HEK293 (cell line): Measurements from ENCODE around the gene LRRC7.

Experiments used
- GLI2 ChIP-seq: fragments of 450-650 bp; formaldehyde crosslinking; IDR thresholded peaks from 2 replicates; pipeline ENCODE4; 2017; ENCODE audit warnings: missing biosample characterization, missing genetic modification characterization, low read depth, borderline replicate concordance
- ZFP3 ChIP-seq: fragments of 450-650 bp; formaldehyde crosslinking; IDR thresholded peaks from 2 replicates; pipeline ENCODE4 v1.5.1; 2016; ENCODE audit warnings: low read depth, missing biosample characterization, missing genetic modification characterization
- ZNF24 ChIP-seq: fragments of 450-650 bp; formaldehyde crosslinking; IDR thresholded peaks from 2 replicates; pipeline ENCODE4 v1.5.1; 2016; ENCODE audit warnings: missing biosample characterization, missing genetic modification characterization
- ZNF530 ChIP-seq: fragments of 450-650 bp; formaldehyde crosslinking; IDR thresholded peaks from 2 replicates; pipeline ENCODE4 v1.5.1; 2016; ENCODE audit warnings: low read depth, missing biosample characterization, missing genetic modification characterization
- TF ChIP-seq, protein P1 (sequence below): fragments of 450-650 bp; formaldehyde crosslinking; IDR thresholded peaks from 2 replicates; pipeline ENCODE4 v1.5.1; 2016; ENCODE audit warnings: missing biosample characterization, missing genetic modification characterization
- TF ChIP-seq, protein P2 (sequence below): fragments of 450-650 bp; formaldehyde crosslinking; IDR thresholded peaks from 2 replicates; pipeline ENCODE4 v1.5.1; 2016; ENCODE audit warnings: missing biosample characterization, missing genetic modification characterization
- TF ChIP-seq, protein P3 (sequence below): fragments of 450-650 bp; formaldehyde crosslinking; IDR thresholded peaks from 2 replicates; pipeline ENCODE4 v1.5.1; 2016; ENCODE audit warnings: missing biosample characterization, missing genetic modification characterization

DNA sequence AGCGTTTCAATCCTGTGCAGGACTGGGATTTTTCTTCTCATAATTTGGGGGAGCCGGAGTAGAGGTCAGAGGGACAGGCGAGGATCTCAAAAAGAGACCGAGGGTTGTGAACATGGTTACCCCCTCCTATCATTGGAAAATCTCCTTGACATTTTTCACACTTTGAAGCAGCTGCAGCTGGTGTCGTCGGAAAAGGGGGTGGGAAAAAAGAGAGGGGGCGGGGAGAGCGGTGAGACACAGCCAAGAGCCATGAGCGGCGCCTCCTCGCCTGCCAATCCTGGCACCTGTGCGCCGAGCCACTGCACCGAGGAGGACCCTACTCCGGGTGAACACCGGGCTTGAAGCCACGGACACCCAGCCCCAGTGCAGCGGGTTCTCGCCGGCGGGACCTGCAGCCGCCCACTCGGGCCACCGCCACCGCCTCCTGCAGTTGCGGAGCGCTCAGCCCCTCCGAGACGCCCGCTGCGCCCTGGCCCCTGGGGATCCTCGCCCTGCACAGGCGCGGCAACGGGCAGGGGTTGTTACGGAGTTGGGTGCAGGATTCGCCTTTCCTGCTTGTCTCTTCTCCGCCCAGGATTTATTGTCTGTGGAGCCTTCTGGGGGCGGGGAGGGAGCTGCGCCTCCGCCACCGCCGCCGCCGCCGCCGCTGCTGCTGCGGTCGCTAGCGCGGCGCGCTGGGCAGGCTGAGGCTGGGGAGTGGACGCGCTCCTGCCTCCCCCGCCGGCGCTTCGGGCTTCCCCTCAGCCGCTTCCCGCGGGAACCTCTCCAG lies at the start of gene LRRC7:
- TF ChIP-seq, protein P1, sequence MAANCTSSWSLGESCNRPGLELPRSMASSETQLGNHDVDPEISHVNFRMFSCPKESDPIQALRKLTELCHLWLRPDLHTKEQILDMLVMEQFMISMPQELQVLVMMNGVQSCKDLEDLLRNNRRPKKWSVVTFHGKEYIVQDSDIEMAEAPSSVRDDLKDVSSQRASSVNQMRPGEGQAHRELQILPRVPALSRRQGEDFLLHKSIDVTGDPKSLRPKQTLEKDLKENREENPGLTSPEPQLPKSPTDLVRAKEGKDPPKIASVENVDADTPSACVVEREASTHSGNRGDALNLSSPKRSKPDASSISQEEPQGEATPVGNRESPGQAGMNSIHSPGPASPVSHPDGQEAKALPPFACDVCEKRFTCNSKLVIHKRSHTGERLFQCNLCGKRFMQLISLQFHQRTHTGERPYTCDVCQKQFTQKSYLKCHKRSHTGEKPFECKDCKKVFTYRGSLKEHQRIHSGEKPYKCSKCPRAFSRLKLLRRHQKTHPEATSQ (tag by site-specific recombination) = no peak
- TF ChIP-seq, protein P2, sequence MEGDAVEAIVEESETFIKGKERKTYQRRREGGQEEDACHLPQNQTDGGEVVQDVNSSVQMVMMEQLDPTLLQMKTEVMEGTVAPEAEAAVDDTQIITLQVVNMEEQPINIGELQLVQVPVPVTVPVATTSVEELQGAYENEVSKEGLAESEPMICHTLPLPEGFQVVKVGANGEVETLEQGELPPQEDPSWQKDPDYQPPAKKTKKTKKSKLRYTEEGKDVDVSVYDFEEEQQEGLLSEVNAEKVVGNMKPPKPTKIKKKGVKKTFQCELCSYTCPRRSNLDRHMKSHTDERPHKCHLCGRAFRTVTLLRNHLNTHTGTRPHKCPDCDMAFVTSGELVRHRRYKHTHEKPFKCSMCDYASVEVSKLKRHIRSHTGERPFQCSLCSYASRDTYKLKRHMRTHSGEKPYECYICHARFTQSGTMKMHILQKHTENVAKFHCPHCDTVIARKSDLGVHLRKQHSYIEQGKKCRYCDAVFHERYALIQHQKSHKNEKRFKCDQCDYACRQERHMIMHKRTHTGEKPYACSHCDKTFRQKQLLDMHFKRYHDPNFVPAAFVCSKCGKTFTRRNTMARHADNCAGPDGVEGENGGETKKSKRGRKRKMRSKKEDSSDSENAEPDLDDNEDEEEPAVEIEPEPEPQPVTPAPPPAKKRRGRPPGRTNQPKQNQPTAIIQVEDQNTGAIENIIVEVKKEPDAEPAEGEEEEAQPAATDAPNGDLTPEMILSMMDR (tag by site-specific recombination) = no peak
- no peak for TF ChIP-seq ZNF24 (tag by site-specific recombination)
- TF ChIP-seq ZNF530 (tag by site-specific recombination) = no peak
- no peak for TF ChIP-seq GLI2
- no peak for TF ChIP-seq ZFP3 (tag by site-specific recombination)
- TF ChIP-seq, protein P3, sequence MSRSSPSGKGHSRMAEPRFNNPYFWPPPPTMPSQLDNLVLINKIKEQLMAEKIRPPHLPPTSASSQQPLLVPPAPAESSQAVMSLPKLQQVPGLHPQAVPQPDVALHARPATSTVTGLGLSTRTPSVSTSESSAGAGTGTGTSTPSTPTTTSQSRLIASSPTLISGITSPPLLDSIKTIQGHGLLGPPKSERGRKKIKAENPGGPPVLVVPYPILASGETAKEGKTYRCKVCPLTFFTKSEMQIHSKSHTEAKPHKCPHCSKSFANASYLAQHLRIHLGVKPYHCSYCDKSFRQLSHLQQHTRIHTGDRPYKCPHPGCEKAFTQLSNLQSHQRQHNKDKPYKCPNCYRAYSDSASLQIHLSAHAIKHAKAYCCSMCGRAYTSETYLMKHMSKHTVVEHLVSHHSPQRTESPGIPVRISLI (tag by site-specific recombination) = no peak
